Hematopoietic multipotent progenitor cell treated with erythropoietin and hydrocortisone succinate and interleukin-3 and kit ligand, for 4 days (in vitro differentiated cells): ENCODE measurements around the gene CDH4.

Experiments
- DNase-seq: peaks from one replicate; pipeline ENCODE4 v3.0.0-alpha.2; 2015

The CDH4 gene

GRCh38 chr20:61897401-61898295, 645.6 kb downstream of the CDH4 start:
- DNase-seq: no peak

- no peak for DNase-seq
Observed at GRCh38 chr20:61898405-61898804, 646.3 kb downstream of the CDH4 start.

GRCh38 chr20:61900011-61900944, 648.2 kb downstream of the CDH4 start:
- DNase-seq: no peak

GRCh38 chr20:61900945-61901293, 648.9 kb downstream of the CDH4 start:
- no peak for DNase-seq

- no peak for DNase-seq
Observed at GRCh38 chr20:61901392-61902220, 649.5 kb downstream of the CDH4 start.

GRCh38 chr20:61902221-61902869, 650.3 kb downstream of the CDH4 start:
- DNase-seq: no peak

- DNase-seq: no peak
Observed at GRCh38 chr20:61903575-61904340, 651.7 kb downstream of the CDH4 start.

GRCh38 chr20:61904456-61904855, 652.4 kb downstream of the CDH4 start:
- DNase-seq: no peak

GRCh38 chr20:61905781-61906523, 653.9 kb downstream of the CDH4 start:
- no peak for DNase-seq

GRCh38 chr20:61907081-61907891, 655.2 kb downstream of the CDH4 start:
- no peak for DNase-seq

GRCh38 chr20:61908057-61909026, 656.3 kb downstream of the CDH4 start:
- no peak for DNase-seq

- DNase-seq: no peak
Observed at GRCh38 chr20:61909028-61909427, 657.0 kb downstream of the CDH4 start.

GRCh38 chr20:61909821-61910220, 657.8 kb downstream of the CDH4 start:
- no peak for DNase-seq

GRCh38 chr20:61911824-61912223, 659.8 kb downstream of the CDH4 start:
- DNase-seq: no peak

GRCh38 chr20:61912665-61913422, 660.8 kb downstream of the CDH4 start:
- DNase-seq: peak; percentile 24

GRCh38 chr20:61913423-61914225, 661.6 kb downstream of the CDH4 start:
- DNase-seq: no peak

GRCh38 chr20:61915101-61915500, 663.0 kb downstream of the CDH4 start:
- DNase-seq: no peak
